Dermis microvascular lymphatic vessel endothelial cell (primary cell): ENCODE results near the gene DPP7. TPM values are rescaled to one million over a fixed set of nuclear protein-coding genes. Genes with fewer than 3 reads are reported as not detected.
"Not testable (repeated sequence)": the region's sequence is repeated elsewhere in the genome, so short reads cannot be mapped to it uniquely, and the experiment has no call there.

Experiments used
- DNase-seq, 2 donors: peaks; one replicate each; pipeline versions ENCODE4 v3.0.0 to v3.0.0-alpha.2; 2010; ENCODE audit warnings: low read depth in 2 of 2
- total RNA-seq: library from RNA; depleted of rRNA; stranded (reverse); fragments of >200 nt; gene quantifications from 2 replicates; pipeline ENCODE4 v1.2.1, GENCODE V29; 2014

DPP7 gene
- total RNA-seq, 1 donor from 2014 or later, result 66.8 TPM

DNA sequence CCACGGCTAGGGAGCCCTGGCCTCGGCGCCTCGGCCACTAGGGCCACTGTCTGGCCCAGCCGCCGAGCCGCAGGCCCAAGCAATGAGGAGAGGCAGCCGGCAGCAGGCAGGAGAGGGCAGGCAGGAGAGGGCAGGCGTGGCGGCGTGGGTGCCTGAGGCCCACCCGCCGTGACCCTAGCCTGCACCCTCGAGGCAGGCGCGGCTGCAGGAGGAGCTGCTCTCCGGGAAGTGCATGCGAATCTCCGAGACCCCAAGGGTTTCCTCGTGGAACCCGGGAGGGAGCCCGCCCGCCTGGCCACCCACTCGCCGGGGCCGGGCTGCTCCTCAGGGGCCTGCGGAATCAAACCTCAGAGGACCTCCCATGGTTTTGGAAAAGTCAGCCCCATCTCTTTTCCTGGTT, 33.7 kb upstream of the DPP7 start:
- DNase-seq, result no peak

DNA sequence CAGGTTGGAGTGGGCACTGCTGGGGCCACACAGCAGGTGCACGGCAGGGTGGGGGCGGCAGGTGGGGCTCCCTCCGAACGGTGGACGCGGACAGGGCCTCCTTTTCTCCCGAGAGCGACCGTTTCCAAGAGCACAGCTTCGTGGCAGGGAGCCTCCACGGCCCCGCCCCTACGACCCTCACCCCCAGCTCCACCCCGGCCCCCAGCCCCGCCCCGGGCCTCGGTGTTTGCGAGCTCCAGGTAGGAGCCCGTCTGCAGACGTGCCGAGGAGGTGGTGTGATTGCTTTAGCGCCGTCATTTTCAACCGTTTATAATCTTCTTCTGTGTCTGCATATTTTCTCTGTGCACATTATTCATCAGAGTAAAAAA, 33.2 kb upstream of the DPP7 start:
- DNase-seq, result no peak

DNA sequence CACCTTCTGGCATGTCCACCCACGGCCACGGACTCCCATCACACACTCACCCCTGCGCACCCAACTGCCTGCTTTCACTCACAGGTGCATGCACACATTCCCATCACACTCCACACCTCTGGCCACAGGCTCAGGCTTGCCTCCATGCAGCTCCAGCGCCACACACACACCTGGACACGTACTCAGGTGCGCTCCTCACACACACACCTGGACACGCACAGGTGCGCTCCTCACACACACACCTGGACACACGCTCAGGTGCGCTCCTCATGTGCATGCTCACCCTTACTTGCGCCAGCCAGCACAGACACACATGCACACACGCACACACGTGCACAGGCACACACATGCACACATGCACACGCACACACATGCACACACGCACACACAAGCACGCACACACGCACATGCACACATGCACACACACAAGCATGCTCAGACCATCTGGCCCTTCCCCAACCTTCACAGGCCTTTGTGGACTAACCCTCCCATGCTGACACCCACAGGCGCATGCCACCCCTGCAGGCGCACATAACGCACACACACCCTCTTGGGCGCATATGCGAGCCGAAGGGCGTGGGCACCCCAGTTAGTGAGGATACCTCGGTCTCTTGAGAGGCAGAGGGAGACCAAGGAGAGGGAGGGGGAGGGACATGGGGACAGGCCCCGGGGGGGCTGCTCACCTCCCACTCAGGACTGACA, 32.7 kb upstream of the DPP7 start:
- DNase-seq, result no peak

DNA sequence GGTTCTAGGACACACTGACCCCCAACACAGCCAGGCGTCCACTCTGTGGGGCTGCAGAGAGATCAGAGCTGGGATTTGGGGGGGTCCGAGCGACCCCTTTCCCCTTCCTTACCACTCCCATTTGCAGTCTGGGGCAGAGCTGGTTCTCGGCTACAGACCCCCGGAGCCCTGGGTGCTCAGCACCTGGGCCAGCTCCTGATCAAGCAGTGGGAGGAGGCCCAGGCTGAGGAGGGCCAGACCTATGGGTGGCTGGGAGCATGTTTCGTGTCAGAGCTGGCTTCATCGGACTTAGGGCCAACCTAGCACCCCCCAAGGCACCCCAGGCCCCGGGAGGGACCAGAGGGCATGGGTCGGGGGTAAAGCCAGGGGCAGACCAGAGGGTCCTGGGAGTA, 32.0 kb upstream of the DPP7 start:
- no peak for DNase-seq

DNA sequence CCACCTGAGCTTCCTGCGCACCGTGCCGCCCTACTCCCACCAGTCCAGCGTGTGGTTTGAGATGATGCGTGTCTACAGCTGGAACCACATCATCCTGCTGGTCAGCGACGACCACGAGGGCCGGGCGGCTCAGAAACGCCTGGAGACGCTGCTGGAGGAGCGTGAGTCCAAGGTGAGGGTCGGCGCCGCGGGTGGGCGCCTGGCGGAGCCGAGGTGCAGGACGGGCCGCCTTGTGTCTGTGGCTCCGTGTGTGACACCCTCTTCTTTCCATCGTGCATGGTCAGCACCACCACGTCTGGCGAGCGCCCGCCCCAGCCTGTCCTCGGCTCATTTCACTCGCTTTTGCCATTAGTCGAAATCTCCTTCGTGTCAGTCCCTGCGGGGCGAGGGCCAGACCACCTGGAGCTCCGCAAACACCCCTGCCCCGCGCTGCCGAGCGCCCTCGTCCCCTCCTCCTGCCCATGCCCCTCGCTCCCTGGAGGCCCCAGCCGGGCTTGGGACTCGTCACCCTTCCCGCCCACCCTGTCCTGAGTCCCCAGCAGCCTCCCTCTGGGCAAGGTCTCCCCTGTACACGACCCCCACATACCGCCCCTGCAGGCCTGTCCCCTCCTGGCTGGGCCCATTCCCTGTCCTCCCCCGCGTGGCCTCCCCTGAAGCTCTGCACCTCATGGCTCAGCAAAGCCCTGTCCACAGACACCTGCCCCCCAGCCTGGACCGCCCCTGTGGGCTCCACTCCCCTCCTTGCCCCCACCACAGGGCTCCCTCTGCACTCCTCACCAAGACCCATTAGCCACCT, 31.4 kb upstream of the DPP7 start:
- no peak for DNase-seq

DNA sequence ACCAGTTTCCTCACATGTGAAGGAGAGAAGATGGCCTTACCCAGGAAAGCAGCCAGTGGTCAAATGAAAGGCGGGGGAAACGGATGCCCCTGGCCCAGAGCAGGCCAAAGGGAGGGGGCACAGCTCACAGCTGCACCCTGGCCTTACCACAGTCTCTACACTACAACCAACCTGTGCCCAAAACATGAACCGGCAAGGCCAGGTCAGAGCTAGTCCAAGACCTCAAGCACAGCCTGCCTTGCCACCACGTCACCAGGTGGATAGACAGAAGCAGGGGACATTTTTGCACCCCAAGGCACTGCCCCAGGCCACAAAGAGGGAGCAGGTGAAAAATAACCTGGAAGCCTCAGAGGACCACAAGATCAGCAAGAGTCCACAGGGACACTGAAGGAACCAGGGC, 28.9 kb upstream of the DPP7 start:
- no peak for DNase-seq

DNA sequence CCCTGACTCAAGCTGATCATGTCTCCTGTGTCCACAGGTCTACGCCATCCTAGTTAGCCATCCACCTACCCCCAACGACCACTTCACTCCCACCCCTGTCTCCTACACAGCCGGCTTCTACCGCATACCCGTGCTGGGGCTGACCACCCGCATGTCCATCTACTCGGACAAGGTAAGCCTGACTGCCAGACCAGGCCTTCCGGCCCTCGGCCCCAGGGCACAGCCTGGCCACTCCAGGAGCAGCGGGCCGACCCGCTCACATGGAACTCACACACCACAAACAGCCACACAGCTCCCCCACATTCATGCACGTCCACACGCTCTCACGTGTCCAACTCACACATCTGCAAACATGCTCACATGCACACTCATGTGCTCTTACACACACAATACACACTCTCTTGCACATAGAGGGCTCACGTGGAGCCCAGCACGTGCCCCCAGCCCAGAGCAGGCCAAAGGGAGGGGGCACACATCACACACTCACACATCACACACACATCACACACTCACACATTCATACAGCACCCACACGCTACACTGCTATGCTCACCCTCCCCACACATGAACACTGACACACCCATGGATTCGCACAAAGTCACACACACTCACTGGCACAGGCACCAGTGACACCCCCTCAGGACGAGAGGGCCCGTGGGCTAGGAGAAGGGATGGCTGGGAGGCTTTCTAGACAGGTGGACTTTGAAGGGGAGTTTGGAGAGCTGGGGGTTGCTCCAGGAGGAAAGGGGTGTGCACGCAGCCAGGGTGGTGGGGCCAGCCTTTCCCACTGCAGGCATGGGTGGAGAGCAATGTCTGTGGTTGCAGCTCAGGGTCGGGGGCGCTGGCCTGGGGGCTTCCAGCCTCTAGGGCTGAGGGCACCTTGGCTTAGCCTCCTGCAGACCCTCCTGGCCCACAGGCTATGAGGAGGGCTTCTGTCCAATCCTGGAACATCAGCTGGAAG, 27.7 kb upstream of the DPP7 start:
- no peak for DNase-seq

DNA sequence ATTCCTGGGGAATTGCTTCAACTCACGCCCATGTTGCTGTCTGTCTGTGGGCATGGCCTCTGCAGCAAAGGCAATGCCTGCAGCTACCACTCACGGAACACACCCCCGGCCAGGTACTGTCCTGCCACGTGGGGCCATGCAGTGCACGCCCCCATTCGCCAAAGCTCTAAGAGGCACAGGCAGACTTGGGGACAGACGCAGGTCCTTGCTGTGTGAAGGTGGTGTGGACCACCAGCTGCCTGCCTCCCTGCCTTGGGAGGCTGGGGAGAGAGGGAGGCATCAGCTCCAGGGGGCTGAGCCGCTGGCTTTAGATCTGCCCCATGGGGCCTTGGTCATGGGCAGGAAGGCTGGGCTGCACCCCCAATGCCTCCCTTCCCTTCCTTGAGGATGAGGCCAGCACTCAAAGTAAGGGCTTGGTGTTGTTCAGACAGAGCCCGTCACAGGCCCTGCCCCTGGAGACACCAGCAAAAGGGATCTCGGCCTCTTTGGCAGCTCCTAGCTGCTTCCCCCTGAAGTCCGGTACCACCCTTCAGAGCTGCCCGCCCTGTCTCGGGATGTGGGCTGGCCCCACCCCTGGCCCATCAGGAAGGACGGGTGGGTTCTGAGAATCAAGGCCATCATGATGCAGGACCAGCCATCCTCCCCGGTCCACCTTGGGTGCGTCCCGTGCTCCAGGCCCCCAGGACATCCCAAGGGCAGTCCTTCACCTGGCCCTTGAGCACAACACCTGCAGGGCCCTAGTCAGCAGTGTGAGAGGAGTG, 26.7 kb upstream of the DPP7 start:
- no peak for DNase-seq

DNA sequence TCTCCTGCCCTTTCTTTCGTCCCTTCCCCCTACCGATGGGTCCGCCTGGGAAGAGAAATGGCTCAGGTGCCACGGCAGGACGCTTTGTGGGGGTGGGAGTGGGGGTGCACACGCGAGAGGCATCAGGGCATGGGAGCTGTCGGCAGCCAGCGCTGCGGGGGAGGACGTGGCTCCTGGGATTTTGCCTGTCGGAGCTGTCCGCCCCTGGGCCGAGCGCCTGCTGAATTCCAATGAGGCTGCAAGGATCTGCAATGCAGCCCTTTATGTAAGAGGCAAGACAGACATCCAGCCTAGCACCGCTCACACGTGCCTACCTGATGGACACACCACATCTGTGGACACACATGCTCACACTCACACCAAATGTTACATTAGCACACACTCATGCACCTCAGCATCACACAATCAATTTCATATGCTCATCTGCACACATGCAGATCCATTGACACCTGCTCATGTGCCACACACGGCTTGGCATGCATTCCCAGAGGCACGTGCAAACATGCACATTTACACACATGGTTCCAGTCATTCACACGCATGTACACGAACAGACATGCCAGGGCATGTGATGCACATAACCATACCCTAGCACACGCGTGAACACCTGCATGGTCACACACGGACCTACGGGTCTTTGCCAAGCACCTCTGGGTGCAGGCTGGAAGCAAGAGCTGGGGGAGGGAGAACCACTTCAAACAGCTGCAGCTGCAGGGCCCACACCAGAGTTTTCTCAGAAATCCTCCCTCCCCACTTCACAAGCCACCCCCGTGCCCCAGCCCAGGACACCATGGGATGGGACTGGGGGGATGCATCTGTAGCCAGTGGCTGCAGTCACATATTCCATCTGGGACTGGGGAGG, 25.8 kb upstream of the DPP7 start:
- DNase-seq, result no peak

DNA sequence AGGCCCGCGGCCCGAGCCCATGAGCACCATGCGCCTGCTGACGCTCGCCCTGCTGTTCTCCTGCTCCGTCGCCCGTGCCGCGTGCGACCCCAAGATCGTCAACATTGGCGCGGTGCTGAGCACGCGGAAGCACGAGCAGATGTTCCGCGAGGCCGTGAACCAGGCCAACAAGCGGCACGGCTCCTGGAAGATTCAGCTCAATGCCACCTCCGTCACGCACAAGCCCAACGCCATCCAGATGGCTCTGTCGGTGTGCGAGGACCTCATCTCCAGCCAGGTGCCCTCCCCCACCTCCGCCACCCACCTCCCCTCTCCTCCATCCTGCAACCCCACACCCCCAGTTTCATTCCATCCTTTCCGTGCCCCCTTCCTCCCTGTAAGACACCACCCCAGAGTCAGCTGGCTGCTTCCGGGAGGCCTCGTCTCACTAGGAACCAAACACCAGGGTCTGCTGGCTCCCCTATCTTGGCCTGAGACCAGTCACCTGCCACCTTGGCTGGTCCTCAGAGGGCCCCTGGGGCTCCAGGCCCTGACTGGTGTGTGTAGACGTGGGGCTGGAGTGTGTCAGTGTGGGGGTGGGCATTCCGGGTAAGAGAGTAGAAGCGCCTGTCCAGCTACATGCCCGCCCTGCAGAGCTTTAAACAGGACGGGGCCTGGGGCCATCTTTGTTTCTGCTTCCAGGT, 25.1 kb upstream of the DPP7 start:
- no peak for DNase-seq

DNA sequence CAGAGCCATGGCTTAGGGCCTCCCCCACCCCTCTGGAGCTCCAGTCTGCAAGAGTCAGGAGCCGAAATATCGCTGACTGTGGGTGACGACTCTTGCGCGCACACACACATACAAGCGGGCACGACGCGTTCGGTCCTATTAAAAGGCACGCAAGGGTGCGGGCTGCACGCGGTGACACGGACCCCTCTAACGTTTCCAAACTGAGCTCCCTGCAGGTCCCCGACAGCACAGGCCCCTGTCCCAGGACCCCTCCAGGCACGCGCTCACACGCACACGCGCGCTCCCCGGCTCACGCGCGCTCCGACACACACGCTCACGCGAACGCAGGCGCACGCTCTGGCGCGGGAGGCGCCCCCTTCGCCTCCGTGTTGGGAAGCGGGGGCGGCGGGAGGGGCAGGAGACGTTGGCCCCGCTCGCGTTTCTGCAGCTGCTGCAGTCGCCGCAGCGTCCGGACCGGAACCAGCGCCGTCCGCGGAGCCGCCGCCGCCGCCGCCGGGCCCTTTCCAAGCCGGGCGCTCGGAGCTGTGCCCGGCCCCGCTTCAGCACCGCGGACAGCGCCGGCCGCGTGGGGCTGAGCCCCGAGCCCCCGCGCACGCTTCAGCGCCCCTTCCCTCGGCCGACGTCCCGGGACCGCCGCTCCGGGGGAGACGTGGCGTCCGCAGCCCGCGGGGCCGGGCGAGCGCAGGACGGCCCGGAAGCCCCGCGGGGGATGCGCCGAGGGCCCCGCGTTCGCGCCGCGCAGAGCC, 24.4 kb upstream of the DPP7 start, which contains the start of gene GRIN1:
Gene GRIN1 (plus strand): TSS at position 433 of the 746 bp plus-strand sequence. CDS start 333 bp downstream, outside the sequence.
- peak in 1 of 2 donors; percentile 55 for DNase-seq

DNA sequence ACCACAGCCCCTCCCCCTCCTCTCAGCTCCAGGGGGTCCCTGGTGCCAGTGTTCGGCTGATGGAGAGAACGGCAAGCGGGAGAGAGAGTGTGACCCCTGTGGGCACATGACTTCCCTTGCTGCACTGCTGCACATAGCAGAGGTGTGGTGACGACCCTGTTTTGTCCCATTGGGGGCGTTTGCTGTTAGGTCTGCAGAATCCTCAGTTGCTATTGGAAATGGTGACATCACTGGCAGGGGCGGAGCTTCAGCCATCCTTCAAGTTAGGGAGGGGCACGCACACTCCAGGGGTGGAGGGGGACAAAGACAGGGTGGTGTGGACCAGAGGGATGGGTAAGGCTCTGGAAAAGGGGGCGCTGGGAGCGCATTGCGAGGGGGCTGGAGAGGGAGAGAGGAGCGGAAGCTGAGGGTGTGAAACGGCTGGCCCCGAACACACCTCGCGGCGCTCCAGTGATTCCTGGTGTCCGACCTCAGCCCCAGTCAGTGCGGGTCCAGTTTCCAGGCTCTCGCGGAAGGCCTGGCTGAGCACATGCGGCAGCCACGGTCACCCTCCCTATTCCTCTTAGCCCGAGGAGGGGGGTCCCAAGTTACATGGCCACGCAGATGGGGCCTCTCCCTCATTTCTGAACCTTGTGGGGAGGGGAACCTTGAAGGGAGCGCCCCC, 23.7 kb upstream of the DPP7 start:
- no peak for DNase-seq

DNA sequence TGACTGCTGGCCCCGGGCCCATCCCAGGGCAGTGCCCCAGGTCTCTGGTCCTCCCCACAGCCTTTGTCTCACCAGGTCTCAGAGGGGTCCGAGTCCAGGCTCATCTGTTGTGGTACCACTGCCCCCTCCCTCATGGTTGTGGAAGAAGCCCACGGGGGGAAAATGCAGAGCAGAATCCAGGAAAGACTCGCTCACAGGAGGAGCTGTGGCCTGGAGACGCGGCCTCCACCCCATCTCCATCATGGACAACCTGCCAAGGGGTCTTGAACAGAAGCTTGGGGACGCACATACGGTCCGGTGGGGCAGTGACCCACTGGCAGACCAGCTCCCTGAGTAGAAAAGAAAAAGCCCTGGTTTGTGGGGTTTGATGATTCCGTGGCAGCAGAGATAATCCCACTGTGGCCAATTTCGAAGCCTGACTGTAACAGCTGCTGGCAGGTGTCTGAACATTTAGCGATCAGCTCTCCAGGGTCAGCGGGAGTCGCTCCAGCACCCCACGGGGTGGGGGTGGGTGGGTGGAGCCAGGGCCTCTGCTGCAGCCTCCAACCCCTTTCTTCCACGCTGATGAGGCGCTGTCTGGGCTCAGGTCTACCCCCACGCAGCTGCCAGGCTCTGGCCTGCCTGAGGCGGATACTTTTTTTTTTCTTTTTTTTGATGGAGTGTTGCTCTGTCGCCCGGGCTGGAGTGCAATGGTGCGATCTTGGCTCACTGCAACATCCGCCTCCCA, 22.5 kb upstream of the DPP7 start:
- no peak for DNase-seq

DNA sequence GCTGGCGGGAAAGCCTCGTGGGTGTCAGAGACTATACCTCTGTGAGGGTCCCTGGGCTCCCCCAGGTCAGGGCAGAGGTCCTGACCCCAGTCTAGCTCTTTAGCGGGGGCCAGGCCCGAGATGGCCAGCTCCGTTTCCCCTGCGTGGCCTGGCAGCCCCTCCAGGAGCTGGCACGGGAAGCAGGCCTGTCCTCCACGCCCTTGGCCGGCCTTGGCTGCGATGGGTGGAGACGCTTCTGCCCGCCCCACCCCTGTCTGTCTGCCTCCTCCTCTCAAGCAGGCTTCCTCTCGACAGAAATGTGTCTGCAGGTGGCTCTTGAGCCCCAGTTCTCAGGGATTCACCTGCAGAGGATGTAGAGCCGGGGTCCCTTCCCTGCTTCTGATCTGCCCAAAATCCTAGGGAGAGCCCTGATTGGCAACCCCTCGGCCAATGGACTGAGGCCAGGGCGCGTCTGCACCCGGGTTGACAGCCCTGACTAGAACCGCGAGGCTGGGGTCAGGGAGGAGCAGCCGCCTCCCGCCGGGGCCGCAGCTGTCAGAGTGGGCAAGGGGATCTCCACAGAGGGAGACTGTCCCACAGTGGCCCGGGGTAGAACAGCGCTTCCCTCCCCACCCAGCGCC, 21.8 kb upstream of the DPP7 start:
- DNase-seq, result no peak

DNA sequence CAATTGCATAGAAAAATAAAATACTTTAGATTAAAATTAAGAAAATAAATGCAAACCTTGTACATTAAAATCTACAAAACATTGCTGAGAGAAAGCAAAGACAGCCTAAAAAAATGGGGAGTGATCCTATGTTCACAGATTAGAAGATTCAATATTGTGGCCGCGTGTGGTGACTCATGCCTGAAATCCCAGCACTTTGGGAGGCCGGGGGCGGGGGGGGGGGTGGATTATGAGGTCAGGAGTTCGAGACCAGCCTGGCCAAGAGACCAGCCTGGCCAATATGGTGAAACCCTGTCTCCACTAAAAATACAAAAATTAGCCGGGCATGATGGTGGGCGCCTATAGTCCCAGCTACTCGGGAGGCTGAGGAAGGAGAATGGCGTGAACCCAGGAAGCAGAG, 20.6 kb upstream of the DPP7 start:
- not testable (repeated sequence) for DNase-seq

DNA sequence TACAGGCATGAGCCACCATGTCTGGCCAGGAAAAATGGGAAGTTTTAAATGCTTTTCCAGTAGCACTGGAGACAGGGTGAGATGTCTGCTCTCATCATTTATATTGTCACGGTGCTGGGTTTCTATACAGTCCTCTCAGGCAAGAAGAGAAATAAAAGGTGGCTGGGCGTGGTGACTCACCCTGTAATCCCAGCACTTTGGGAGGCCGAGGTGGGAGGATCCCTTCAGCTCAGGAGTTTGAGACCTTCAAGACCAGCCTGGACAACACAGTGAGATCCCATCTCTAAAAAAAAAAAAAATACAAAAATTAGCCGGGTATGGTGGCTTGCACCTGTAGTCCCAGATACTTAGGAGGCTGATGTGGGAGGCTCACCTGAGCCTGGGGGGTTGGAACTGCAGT, 19.7 kb upstream of the DPP7 start:
- DNase-seq, result no peak

DNA sequence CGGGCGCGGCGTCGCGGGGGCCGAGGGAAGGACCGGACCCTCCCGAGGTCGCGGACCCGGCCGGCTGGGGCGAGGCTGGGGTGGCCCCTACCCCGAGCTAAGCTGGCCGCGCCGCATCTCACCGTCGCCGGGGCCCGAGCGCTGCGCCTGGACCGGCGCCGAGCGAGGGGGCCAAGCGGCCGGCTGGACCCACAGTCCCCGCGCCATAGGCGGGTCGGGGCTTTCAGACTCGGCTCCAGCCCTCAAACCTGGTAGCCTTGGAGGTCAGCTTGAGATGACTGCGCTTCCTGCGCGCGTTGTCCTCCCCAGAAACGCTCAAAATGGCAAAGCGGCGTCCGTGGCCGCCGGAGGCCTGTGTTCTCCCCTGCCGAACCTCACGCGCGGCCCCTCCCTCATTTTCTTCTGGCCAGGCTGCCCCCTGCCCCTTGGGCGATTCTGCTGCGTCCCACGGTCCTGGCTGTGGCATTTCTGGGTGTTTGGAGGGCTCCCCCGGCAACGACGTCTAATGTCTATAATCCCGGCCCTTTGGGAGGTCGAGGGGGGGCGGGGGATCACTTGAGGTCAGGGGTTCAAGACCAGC, 15.7 kb upstream of the DPP7 start:
- no peak for DNase-seq
